T-helper 1 cell (primary cell): ENCODE measurements around the gene PDIK1L.

Source experiments
- DNase-seq, 5 donors: peaks; one replicate each; pipeline ENCODE4 v3.0.0-alpha.2; 2012 to 2020
- total RNA-seq, 4 donors: gene quantifications; one replicate each; lab custom pipeline; 2026; lab: John Stamatoyannopoulos, UW

Gene PDIK1L
- 7.8 to 20.9 (median 13.3) reads per million in 4 donors for total RNA-seq

DNA sequence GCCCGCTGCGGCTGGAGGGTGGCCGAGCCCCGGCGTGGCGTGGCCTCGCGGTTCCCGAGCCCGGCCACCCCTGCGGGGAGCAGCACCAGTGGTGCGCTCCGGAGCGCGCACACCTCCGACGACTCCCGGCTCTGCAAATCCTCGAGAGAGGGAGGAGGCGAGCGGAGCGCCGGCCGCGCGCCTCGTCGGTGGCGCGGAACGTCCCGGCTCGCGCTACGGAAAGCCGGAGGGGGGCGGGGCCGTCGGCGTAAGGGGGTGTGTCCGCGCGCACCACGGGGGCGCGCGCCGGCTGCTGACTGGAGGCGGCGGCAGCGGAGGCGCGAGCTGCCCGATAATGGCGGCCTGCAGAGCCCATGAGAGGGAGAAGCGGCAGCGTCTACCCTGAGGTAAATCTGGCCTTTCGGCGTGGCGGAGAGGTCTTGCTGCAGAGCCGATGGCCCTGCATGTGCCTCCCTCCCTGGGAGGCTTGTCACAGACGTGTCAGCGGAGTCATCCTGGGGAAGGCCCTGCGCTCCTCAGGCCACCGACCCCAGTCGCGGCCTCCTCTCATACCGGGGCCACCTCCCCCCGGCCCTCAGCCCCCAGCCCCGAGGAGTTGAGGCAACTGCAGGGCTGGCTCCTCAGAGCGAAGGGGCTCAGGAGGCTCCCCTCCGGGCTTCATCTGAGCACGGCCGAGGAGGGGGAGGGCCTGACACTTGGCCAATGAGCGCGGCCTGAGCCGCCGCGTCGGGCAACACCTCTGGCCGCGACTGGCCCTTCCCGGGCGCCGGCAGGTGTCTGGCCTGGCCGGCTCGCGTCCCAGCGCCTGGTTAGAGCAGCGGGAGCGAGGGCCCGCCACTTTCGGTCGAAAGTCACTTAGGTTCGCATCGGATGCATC lies at the start of gene PDIK1L:
PDIK1L (plus strand) TSS at position 295 of the 877 bp plus-strand sequence. CDS start 2,485 bp downstream, outside the sequence.
- peak; percentile 89 to 97 (median 92) for DNase-seq

DNA sequence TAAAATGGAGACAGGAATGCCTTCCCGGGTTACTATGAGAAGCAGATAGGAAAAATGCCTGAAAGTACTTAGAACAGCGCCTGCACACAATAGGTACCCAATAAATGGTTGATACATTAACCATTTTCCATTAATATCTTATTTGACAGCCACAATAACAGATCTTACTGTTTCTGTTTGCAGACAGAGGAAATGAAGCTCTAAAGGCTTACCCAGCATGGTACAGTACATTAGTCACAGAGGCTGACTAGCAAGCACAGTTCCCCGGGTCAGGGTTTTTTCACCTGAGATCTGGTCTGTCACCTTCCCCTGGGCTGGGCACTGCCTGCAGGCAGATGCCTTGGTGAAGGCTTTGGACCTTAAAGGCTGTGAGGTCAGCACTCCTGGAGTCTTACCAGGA lies 47.1 kb upstream of the PDIK1L start:
- no peak for DNase-seq

DNA sequence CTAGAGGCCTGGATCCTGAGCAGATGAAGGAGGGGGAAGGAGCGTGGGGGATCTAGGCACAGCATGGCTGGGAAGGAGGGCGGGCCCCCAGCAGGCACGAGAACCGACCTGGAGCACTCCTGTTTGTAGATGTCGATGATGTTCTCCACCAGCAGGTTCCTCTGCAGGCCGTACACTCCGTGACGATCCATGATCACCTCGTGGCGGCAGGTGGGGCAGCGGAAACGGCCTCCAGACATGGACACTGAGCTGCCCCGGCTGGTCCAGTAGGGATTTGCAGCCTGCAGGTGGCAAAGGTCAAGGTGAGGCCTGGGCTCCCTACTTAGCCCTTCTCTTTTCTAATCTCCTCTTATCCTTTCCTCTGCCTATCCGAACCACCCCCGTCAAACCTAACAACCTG lies 45.5 kb upstream of the PDIK1L start:
- DNase-seq = no peak

DNA sequence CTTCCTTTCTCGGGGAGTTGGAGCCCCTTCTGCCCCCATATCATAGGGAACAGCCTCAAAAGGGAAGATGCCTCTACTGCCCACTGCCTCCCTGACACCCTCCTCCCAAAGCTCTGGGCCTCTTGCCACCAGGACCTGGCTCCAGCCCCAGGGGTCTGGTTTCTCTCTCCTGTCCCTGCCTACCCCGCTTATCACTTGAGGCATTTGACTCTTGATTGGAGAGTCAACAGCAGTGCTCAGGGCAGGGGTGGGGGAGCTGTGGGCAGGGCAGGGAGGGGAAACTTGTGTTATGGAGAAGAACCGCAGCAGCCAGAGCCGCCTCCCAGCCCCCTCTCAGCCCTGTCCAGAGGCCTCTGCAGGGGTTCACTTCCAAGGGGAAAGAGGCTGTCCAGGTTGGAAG lies 44.8 kb upstream of the PDIK1L start:
- DNase-seq = no peak

DNA sequence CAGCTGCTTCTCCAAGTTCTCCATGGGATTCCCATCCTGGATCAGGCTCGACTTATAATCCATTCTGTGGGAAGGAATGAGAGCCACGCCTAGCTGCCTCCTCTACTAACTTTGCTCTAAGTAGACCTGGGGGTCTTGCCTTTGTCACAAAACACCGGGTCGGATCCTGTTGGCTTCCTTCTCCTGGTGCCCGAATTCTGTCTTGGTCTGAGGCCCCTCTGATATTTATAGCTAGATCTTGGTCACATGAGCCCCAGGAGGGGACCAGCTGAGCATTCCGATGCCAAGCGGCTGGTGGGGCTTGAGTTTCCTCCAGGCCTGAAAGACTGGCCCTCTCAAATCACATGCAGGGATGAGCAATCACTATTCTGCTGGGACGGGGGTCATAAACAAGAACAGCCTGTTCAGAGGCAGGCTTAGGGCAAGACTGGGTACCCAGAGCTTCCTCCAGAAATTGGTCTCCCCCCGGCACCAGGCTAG lies 44.2 kb upstream of the PDIK1L start, which contains the start of gene TRIM63:
TRIM63 (minus strand) TSS at position 199 of the 480 bp plus-strand sequence; CDS start at position 63, 136 bp downstream.
- no peak for DNase-seq

DNA sequence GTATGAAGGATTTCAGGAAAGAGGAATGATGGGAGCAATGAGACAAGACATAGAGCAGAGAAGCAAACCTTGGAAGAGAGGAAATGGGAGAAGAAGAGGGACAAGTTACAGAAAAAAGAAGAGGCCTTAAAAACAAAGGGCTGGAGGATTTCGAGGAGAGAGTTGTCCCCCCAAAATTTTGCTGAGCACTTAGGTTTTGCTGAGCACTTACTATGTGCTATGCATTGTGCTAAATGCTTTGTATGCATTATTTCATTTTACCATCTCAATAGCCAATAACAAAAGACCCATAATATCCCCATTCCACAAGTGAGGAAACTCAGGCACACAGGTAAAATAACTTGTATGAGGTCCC lies 41.7 kb upstream of the PDIK1L start:
- no peak for DNase-seq

DNA sequence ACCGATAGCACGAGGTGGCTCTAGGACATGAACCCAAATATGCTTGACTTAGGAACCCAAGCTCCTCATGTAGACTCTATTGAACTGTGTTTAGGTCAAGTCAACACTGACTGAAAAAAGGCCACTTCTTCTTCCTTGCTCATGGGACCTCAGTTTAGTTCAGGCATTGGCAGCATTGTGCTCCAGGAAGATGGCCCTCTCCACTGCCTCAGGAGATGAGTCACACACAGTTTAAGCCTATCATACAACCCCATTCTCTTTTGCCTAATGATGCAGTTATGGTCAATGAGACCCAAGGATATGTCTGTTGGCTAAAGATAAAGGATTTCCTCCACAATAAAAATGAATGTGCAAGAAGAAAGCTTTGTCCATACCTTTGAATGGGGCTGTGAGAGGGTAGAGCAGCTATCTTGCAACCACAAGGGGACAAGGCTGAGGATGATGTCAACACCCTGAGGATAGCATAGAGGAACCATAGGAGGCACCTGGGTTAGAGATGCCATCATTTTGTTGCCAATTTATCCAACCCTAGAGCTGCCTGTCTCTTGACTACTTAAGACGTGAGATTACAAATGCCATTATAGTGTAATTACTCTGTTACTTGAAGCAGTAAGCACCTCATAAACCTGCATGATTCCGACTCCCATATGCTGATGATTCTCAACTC lies 41.2 kb upstream of the PDIK1L start:
- DNase-seq = no peak

DNA sequence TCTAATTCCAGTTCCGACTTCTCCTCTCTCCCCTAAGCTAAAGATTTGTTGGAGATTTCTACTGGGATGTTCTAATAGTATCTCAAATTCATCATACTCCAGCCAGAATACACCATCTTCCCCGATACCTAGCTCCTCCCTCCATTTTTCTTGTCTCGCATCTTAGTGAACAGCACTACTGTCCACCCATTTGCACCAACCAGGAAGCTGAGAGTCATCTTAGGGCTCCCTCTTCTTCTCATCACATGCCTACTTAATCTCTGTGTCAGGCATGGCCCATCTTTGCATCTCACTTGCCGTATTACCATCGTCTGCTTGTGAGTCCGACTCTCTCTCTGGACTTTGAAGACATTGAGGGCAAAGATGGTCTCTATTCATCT lies 40.7 kb upstream of the PDIK1L start:
- DNase-seq = no peak

DNA sequence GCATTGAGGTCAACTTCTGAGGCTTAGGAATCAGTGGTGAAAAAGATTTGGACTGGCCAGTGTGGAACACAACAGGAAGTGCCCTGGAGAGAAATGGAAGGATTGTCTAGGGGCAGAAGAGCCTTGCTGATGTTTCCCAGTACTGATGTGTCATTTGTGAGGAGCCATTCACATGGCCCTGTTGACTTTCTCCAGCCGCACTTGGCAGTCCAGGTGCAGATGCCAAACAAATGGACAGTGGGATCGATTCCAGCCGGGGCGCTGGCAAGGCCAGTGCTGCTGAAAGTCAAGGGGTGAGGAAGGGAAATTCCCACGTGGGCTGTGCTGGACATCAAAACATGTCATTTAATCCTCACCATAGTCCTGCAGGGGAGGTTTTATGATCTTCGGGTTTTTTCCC lies 39.3 kb upstream of the PDIK1L start:
- DNase-seq = no peak

DNA sequence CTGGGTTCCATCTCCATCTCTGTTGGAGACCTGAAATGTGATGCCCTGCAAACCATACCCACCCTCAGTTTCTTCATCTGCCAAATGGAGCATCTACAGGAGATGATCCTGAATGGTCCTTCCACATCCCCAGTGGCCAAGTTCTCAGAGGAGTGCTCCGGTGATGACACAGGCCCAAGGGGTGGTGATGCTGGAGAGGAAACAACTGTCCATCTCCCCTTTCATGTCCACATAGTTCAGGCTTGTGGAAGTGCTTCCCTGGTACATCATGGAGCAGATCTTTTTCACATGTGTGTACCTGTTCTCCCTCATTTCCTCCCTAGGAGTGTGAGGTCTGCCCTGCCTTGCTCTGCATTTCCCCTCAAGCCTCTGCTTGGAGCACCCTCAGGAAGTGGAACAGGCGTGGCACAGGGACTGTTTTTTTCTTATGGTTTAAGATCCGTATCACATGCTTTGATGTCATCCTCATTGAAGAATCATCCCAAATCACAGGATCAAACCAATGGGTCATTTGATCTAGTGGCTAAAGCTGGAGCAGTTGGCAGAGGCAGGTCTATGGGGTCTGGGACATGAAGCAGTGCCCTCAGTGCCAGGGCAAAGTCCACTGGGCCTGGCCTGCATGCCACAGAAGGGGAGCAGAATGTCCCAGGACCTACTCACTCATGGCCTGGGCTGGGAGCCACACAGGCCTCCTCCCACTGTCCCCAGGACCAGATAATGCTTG lies 36.0 kb upstream of the PDIK1L start:
- no peak for DNase-seq

DNA sequence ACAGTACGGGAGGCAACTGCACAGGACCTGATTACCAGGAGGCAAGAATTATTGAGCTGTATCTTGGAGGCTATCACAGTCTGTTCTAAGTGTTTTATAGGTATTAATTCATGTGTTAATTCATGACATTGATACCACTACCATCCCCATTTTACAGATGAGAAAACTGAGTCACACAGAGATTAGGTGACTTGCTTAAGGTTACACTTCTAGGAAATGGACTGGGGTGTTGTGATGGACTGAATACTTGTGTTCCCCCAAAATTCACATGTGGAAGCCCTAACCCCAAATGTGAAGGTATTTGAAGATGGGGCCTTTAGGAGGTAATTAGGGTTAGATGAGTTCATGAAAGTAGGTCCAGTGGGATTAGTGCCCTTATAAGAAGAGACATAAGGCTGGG lies 34.1 kb upstream of the PDIK1L start:
- no peak for DNase-seq

DNA sequence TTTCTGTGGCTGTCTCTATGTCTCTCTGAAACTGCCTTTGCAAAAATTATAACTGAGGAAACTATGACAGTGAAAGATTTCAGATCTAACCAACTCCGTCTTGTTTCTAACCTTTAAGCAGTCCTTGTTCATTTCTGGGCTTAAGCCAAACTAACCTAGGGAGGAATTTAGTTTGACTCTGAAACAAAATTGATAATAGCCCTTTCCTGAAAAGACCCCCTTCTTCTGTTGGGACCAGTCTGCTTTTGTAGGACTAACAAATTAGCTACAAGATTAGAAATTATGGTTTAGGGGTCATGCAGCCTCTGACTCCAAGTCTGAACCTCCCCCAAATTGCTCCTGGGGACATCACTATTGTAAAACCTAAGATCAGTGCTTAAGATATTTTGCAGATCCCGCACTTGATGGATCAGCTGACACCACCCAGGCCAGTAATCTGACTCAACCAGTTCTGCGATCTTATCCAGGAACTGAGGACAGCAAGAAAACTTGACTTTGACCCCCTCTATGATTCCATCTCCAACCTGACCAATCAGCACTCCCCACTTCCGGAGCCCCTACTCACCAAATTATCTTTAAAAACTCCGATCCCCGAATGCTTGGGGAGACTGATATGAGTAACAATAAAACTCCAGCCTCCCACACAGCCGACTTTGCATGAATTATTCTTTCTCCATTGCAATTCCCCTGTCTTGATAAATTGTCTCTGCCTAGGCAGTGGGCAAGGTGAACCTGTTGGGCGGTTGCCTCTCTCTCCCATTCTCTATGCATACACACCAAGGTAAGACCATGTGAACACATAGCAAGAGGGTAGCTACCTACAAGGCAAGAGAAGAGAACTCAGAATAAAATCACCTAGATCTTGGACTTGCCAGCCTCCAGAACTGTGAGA lies 33.1 kb upstream of the PDIK1L start:
- no peak for DNase-seq

DNA sequence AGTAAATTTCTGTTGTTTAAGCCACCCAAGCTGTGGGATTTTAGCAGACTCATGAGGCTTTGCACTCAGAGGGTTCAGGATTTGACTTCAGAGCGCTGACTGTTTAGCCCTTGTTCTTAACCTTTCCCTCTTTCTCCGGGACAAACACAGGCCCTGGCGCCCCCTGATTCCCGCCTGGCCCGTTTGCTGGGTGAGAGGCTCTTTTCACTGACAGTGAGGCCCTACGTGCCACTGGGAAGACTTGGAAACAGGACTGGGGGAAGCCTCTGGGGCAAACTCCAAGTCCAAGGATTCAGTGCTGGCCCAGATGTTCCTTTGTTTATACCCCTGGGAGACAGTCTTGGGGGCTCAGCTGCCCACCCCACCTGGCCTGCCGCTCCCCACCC lies 32.5 kb upstream of the PDIK1L start:
- no peak for DNase-seq

DNA sequence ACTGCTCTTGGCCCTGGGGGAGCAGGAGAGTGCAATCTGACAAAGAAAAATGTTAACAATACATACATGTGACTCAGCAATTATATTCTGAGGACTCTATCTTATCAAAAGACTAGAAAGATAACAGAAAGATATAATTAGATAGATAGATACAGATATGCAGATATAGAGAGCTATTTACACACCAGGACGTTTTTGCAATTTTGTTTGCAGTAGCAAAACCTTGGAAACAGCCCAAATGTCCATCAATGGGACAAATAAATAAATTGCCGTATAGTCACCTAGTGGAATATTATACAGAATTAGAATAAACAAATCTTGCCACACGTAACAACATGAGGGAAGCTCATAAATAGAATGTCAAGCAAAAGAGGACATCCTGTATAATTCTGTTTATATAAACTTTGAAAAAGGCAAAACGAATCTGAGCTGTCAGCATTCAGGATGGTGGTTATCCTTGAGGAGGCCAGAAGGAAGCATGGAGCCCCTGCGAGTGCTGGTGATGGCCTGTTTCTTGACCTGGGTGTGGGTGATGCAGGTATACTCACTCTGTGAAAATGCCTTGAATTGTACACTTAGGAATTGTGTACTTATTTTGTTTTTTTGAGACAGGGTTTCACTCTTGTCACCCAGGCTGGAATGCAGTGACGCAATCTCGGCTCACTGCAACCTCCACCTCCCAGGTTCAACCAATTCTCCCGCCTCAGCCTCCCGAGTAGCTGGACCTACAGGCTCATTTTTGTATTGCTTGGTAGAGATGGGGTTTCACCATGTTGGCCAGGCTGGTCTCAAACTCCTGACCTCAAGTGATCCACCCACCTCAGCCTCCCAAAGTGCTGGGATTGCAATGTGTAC lies 31.4 kb upstream of the PDIK1L start:
- no peak for DNase-seq

DNA sequence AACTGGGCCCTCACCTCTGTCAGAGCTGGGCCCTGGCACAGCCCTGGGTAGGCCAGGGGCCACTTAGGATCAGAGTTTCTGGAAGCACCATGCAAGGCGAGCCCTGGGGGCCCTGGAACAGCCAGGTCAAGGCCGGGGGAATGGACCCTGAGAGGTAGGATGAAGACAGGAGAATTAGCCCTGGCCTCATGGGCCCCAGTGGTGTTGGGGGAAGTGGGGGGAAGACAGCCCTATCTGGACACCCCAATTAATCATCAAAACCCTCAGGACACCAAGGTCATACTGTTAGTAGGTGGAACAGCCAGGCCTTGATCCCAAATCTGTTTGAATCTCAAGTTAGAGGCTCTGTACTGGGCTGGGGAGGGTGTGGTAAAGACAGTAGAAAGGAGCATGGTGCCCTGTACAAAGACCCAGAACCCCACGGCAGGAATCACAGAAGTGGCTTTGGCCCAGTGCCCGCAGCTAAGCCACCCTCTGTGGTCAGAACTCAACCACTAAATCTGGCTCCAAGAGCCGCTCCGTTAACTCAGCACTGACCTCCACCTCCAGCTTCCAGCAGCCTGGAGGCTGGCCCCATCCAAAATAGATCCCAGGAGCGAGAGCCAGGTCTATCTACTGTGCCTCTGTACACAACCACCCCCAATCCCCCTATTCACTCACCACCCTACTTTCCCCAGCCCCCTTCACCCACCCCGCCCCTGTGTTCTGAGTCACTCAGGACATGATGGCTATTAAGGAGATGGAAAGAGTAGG lies 30.2 kb upstream of the PDIK1L start:
- DNase-seq = no peak

DNA sequence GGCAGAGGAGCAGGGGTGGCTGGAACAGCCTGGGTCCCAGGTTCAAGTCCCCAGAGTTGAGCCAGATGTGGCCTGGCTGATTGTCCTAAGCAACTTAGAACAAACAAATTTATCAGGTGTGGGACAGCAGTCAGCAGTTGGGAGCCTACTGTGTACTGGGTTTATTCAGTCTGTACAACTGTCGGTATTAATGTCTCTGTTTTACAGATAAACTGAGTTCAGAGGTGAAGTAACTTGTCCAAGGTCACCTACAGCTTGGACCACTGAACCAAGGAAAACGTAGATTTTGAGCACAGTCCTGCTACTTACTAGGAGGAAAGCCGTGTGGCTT lies 29.6 kb upstream of the PDIK1L start:
- DNase-seq = no peak

DNA sequence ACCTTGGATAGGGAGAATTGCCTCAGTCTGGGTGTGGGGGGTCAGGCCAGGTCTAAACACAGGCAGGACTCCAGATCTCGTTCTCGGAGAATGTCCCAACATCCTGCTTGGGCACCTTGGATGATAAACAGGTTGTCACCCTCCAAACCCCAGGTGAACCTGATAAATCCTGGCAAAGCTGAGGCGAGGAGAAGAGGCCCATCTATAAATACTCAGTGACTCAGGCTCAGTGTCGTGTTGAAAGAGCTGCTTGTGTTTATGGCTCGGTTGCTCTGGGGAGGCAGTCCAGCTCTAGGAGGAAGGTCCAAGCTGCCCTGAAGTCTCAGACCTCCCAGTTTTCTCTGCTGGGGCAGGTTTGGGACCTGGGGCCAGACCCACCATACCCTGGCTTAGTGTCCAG lies 28.4 kb upstream of the PDIK1L start:
- no peak for DNase-seq

DNA sequence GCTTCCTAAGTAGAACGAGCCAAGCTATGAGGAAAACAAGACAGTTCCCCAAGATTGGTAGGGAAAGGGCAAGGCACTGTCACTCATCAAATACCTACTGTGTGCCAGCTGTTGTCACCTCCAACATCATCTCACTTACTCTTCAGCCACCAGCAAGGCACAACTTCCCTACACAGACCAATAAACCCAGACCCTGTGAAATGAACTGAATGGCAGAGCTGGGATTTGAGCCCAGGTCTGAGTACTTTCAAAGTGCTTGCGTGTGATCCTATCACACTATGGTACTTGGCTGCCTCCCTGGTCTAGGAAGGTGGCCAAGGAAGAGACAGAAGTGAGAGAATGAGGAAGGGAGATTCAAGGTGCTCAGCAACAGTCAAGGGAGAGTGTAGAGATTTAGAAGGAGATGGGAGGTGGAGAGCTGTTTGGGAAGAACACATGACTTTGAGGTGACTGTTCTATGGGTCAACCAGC lies 27.5 kb upstream of the PDIK1L start:
- no peak for DNase-seq

DNA sequence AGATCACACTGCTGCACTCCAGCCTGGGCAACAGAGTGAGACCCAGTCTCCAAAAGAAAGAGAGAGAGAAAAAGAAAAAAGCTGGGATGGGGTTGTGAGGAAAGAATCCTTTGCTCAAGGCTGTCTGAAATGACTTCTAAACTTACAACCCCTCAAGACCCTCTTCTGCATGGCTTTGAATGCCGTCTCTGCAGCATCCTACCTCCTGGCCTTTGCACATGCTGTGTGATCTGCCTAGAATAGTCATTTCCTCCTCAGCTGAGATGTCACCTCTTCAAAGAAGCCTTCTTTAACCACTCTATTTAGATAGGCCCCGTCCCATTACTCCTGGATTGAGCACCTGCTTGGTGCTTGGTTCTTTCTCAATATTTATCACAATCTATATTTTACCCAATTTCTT lies 26.8 kb upstream of the PDIK1L start:
- no peak for DNase-seq

DNA sequence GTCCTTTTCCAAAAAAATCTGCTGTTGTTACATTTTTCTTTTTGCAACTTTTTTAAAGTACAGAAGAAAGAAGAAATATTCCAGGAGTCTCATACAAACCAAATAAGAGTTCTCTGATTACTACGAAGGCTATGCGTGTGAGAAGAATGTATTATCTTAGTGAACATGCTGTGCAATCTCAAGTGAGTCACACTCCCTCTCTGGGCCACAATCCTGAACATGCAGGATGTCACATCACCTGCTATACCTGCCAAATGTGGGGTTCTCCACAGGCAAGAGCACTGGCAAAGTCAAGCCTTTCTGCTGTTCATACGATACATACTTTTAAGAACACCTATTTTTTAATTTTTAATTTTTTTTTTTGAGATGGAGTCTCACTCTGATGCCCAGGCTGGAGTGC lies 22.5 kb upstream of the PDIK1L start:
- DNase-seq = no peak

DNA sequence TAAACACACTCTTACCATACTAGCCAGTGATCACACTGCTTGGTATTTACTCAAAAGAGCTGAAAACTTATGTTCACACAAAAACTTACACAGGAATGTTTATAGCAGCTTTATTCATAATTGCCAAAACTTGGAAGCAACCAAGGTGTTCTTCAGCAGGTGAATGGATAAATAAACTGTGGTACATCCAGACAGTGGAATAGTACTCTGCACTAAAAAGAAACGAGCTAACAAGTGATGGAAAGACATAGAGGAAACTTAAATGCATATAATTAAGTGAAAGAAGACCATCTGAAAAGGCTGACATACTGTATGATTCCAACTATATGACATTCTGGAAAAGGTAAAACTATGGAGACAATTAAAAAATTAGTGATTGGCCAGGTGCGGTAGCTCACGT lies 20.7 kb upstream of the PDIK1L start:
- DNase-seq = no peak
